Mucosa of gallbladder (tissue), 1 donor: ENCODE data around the gene RGS17. TPM values are rescaled to one million over a fixed set of nuclear protein-coding genes. Genes with fewer than 3 reads are reported as not detected.
"Not testable (repeated sequence)": the region's sequence is repeated elsewhere in the genome, so short reads cannot be mapped to it uniquely, and the experiment has no call there.

Source experiments
- DNase-seq: peaks from one replicate; pipeline ENCODE4 v3.0.0-alpha.2; 2020; ENCODE audit warnings: low spot score
- total RNA-seq: library from RNA; stranded (reverse); gene quantifications from one replicate; pipeline ENCODE4 v1.2.1, GENCODE V29; 2021
- donor health status: DM: no; HTN: no; CAD: no.

RGS17 gene
- total RNA-seq, 1 donor from 2014 or later: 3.5 TPM

- DNase-seq: no peak
Measured at GRCh38 chr6:153032255-153032882, 98.7 kb downstream of the RGS17 start.

- no peak for DNase-seq
Measured at GRCh38 chr6:153031335-153031955, 99.6 kb downstream of the RGS17 start.

- no peak for DNase-seq
Measured at GRCh38 chr6:153028963-153029362, 102.1 kb downstream of the RGS17 start.

DNA sequence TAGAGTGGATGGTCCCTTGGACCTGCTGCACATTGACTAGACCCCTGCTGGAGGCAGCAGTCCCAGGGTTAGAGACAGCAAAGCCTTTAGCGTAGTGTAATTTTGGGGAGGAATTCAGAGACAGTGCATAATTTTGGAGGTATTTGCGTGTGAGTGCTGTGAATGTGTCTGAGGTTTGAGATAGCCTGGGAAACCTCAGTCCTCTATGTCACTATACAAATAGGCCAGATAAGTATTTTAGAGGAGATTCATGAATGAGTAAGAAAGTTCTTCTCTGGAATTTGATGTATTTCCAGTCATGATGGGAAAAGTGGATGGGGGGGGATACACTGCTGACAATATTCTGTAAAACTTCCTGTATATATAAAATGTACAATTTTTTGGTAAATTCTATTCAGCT, 102.8 kb downstream of the RGS17 start:
- no peak for DNase-seq

DNA sequence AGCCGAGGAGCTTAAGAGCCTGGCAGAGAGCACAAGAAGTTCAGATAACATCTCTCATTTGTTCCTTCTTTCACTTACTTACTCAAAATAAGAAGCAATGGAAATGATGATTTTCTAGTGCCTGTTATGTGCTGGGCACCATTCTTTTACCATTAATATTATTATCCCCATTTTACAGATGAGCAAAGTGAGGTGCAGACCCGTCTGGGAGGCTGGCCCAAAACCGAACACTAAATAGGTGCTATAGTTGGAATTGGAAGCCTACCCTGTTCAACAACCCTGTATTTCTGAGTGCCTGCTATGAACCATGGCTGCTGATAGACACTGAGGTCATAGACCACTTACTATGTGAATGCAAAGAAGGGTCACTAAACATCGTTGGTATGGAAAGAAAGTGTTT, 103.6 kb downstream of the RGS17 start:
- DNase-seq: no peak

GRCh38 chr6:153024709-153025017, 106.4 kb downstream of the RGS17 start:
- no peak for DNase-seq

DNA sequence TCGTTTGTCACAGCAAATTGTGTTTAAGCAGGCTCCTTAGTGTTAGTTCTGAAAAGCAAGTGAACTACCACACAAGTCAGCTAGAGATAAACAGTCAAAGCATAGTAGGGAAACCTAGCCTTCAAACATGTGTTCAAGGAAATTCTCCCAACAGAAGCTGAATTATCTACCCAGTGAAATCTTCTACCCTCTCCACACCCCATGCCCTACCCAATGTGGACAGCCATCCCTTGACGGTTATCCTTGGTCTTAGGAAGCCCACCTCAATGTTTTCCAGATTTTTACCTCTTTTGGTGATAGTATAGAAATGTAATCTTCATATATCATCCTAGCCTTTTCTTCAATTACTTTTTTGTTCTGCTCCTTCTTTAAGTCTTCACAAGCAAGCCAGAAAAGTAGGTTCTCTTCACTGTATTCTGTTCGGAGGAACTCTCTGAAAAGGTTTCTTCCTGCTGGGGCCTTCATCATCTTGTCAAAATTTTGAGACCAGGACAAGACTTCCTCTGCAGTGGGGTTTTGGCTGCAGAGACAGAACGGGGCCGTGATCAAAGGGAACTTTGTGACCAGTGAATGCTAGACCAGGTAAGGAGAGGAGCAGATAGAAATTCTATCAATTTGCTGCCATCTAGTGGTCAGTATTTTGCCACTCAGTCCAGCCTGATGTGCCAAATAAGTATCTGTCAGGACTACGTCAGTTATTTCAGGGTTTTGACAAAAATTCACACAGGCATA, 106.9 kb downstream of the RGS17 start:
- peak; percentile 32 for DNase-seq

- no peak for DNase-seq
Measured at GRCh38 chr6:153018355-153018754, 112.7 kb downstream of the RGS17 start.

- no peak for DNase-seq
Measured at GRCh38 chr6:153016846-153017245, 114.2 kb downstream of the RGS17 start.

GRCh38 chr6:153015094-153015640, 115.9 kb downstream of the RGS17 start:
- DNase-seq: no peak

DNA sequence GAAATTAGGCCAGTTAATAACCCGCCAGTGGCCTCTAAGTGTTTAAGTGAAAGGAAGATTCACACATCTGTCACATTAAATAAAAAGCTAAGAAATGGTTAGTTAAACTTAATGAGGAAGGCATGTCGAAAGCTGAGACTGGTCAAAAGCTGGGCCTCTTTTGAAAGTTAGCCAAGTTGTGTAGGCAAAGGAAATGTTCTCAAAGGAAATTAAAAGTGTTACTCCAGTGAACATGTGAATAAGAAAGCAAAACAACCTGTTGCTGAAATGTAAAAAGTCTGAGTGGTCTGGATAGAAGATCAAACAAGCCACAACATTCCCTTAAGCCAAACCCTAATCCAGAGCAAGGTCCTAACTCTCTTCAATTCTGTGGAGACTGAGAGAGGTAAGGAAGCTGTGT, 117.6 kb downstream of the RGS17 start:
- no peak for DNase-seq

GRCh38 chr6:153012856-153013255, 118.2 kb downstream of the RGS17 start:
- DNase-seq: no peak

DNA sequence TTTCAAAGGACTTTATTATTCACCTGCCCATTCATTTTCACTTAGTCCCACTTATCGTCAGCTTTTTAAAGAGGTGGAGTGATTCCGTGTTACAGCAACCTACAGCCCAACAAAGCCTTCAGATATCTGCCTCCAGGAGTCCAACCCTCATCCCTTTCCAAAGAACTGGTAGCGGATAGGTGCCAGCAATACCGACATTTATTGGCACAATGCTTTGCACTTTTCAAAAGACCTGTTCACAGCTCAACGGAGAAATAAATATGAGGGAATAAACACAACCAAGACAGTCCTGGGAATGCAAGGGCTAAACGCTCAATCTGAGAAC, 127.8 kb downstream of the RGS17 start:
- DNase-seq: no peak

DNA sequence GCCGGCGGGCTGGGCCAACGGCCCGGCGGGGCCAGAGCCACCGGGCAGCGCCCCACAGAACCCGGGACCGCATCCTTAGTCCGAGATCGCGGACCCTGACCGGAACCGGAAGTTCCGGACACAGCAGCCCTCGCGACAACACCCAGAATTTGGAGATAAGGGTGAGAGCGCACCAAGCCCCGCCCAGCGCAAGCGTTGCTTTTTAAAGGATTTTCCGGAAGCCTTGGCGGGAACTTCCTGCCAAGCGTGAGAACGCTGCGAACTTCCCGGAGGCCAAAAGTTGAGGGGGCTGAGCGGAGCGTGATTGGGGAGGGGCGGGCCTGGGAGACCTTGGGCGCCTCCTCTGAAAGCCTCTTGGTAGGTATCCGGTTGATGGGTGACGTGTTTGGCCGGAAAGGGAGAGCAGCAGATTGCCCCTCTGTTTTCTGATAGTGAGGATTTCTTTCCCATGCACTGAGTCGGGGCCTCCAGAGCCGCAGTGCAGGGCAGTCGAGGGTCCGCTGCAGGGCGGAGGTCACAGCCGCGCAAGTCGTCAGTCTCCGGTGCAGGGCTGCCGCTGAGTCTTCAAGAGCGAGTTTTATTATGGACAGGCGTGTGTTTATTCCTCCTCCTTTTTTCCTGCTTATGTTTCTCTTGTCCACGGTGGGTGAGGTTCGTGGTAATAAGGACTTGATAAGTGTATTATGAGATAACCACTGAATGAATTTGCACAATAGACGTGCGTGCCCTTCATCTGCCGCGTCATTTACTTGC, 128.3 kb downstream of the RGS17 start, which contains the start of gene MTRF1L:
Gene MTRF1L, minus strand, starts transcription at position 97 of the 753 bp plus-strand sequence. Its CDS starts 24 bp downstream, at position 73.
- peak; percentile 92 for DNase-seq

DNA sequence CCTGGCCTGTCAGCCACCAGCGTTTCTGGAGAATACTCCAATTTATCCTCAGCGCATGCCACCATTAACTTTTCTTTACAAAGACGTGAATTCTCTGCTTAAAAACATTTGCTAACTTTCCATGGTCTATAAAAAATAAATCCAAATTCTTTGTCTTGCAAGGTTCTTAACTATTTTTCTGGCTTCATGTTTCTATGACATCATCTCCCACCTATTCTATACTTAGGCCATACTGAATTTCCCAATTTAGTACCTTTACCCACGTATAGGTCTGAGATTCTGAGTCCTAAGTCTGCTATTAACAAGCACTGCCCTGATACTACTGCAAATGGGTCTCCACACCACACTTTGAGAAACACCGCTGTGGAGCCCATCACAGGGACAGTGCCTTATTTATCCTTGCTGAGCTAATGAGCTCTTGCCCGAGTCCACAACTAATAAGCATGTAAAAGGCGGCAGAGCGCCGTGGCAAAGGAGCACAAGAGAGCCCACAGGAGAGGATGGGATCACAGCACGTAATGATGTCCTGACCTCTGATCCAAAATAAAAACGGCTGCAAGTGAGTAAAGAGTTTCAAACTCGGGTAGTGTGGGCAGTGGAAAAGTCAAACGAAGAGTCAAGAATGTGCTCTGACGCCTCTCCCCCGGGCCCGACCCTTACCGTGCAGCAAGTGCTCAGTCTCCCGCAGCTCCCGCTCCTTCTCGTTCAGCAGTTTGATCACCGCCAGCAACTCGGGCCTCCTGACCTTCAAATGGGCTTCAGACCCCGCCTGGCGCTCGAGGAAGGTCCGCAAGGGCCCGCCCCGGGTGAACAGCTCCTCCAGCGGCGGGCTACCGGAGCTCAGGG, 129.1 kb downstream of the RGS17 start:
- no peak for DNase-seq

- not testable (repeated sequence) for DNase-seq
Measured at GRCh38 chr6:153000790-153001189, 130.3 kb downstream of the RGS17 start.

GRCh38 chr6:153000243-153000642, 130.8 kb downstream of the RGS17 start:
- DNase-seq: no peak

DNA sequence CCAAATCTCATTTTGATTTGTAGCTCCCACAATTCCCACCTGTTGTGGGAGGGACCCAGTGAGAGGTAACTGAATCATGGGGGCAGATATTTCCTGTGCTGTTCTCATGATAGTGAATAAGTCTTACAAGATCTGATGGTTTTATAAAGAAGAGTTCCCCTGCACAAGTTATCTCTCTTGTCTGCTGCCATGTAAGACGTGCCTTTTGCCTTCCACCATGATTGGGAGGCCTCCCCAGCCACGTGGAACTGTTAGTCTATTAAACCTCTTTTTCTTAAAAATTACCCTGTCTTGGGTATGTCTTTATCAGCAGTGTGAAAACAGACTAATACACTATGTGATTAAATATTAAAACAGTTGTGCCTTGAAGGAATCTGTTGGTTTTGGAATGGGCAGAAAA, 131.5 kb downstream of the RGS17 start:
- DNase-seq: not testable (repeated sequence)

- DNase-seq: no peak
Measured at GRCh38 chr6:152993847-152994246, 137.2 kb downstream of the RGS17 start.

GRCh38 chr6:152993431-152993830, 137.7 kb downstream of the RGS17 start:
- DNase-seq: no peak

- DNase-seq: no peak
Measured at GRCh38 chr6:152986978-152987377, 144.1 kb downstream of the RGS17 start.
